Fibroblast of lung (primary cell): ENCODE data around the gene SORL1. TPM values are rescaled to one million over a fixed set of nuclear protein-coding genes. Genes with fewer than 3 reads are reported as not detected.

Source experiments
- DNase-seq, 2 donors: peaks; one replicate each; pipeline versions ENCODE4 v3.0.0 to v3.0.0-alpha.2; 2010; ENCODE audit warnings: low read depth in 2 of 2
- H2AFZ ChIP-seq: 2 replicates; pipeline ENCODE4 v1.5.1; 2012; ENCODE audit warnings: low read length, control low read depth, inconsistent platforms
- H3K27ac ChIP-seq: 2 replicates; pipeline ENCODE4 v1.5.1; 2011; ENCODE audit warnings: low read length, control low read depth; ENCODE audit not compliant: insufficient read depth
- H3K27me3 ChIP-seq: 2 replicates; pipeline ENCODE4 v1.5.1; 2011; ENCODE audit warnings: mild to moderate bottlenecking, low read length; ENCODE audit not compliant: control insufficient read depth, insufficient read depth
- H3K36me3 ChIP-seq: 2 replicates; pipeline ENCODE4 v1.5.1; 2011; ENCODE audit warnings: low read length; ENCODE audit not compliant: control insufficient read depth, insufficient read depth
- H3K4me1 ChIP-seq: 2 replicates; pipeline ENCODE4 v1.5.1; 2011; ENCODE audit warnings: low read length; ENCODE audit not compliant: control insufficient read depth, insufficient read depth; ENCODE audit errors: extremely low read depth
- H3K4me2 ChIP-seq: 2 replicates; pipeline ENCODE4 v1.5.1; 2011; ENCODE audit warnings: low read length, control low read depth; ENCODE audit not compliant: insufficient read depth; ENCODE audit errors: extremely low read depth
- H3K4me3 ChIP-seq, 4 experiments: fragments of 200-600 bp in 1 of 4; sonication (generic) in 1 of 4; replicated peaks in 1 of 4; 2 replicates each; pipeline ENCODE4 v1.5.1; 2011 to 2016; ENCODE audit warnings: low read length in 4 of 4, low read depth in 3 of 4, mild to moderate bottlenecking in 3 of 4, control low read depth in 2 of 4, inconsistent platforms in 1 of 4, mixed read lengths in 1 of 4; ENCODE audit not compliant: insufficient read depth in 1 of 4; ENCODE audit errors: control extremely low read depth in 1 of 4
- H3K79me2 ChIP-seq: 2 replicates; pipeline ENCODE4 v1.5.1; 2012; ENCODE audit warnings: mild to moderate bottlenecking, low read length, inconsistent platforms; ENCODE audit not compliant: control insufficient read depth, insufficient read depth
- H3K9ac ChIP-seq: 2 replicates; pipeline ENCODE4 v1.5.1; 2011; ENCODE audit warnings: mild to moderate bottlenecking, low read length, control low read depth; ENCODE audit not compliant: insufficient read depth
- H3K9me3 ChIP-seq: 2 replicates; pipeline ENCODE4 v1.5.1; 2012; ENCODE audit warnings: low read depth, low read length; ENCODE audit not compliant: control insufficient read depth, insufficient read depth
- H4K20me1 ChIP-seq: 2 replicates; pipeline ENCODE4 v1.5.1; 2011; ENCODE audit warnings: low read length; ENCODE audit not compliant: control insufficient read depth, insufficient read depth; ENCODE audit errors: extremely low read depth
- CTCF ChIP-seq, 2 donors: IDR thresholded peaks in 1 of 2; conservative IDR thresholded peaks in 1 of 2; 1 replicate in 1 of 2; 2 replicates in 1 of 2; pipeline ENCODE4 v1.5.1; 2011 to 2012; ENCODE audit warnings: low read length in 2 of 2, control low read depth in 1 of 2, inconsistent platforms in 1 of 2, low read depth in 1 of 2, mild to moderate bottlenecking in 1 of 2
- EZH2 ChIP-seq: IDR thresholded peaks from 2 replicates; pipeline ENCODE4 v1.5.1; 2012; ENCODE audit warnings: low read length, control low read depth, mild to moderate bottlenecking; ENCODE audit errors: missing control alignments
- polyA plus RNA-seq, 2 donors: library from polyadenylated mRNA; depleted of rRNA in 1 of 2; stranded (reverse) in 1 of 2; unstranded in 1 of 2; fragments of >200 nt; gene quantifications; 2 replicates each; pipeline ENCODE4 v1.2.1, GENCODE V29; 2011 to 2012; ENCODE audit warnings: missing spikeins in 1 of 2
- total RNA-seq: library from RNA; depleted of rRNA; stranded (reverse); fragments of >200 nt; gene quantifications from 2 replicates; pipeline ENCODE4 v1.2.1, GENCODE V29; 2014

SORL1 gene
- total and polyA plus RNA-seq, 2 donors (not counting 1 experiment from before 2014, with no cell fraction given): 0.58 to 10.9 TPM

- Histone ChIP-seq H3K79me2 (no peaks in the 10 kb centered on the region), H3K27me3 (peaks cover 17% of the 10 kb centered on the region)
Observed at GRCh38 chr11:121450401-121450800, 1.7 kb upstream of the SORL1 start.

GRCh38 chr11:121451178-121451985 lies 732 bp upstream of the SORL1 start:
- no peak for TF ChIP-seq EZH2
- TF ChIP-seq CTCF (conservative IDR thresholded peaks at IDR 0.05 in 1 of 2, IDR thresholded peaks at IDR 0.05 in 1 of 2; ENCODE audit: low read depth in 1 of 2, low read length in 2 of 2): no peak
- H3K9me3 ChIP-seq: no peaks in the 10 kb centered on the region
- no peaks in the 10 kb centered on the region for H3K4me1 ChIP-seq
- peaks cover 19% of the 10 kb centered on the region for H3K27me3 ChIP-seq
- peak overlapping the region; percentile 50 for H3K9ac ChIP-seq
- H3K4me2 ChIP-seq: peak overlapping the region; percentile 78
- H2AFZ ChIP-seq: peak overlapping the region; percentile 60
- no peak for DNase-seq
- H3K4me3 ChIP-seq: peak overlapping the region; percentile 48 to 72 (median 60)
- H4K20me1 ChIP-seq: no peaks in the 10 kb centered on the region
- no peak overlapping the region for H3K27ac ChIP-seq
- H3K36me3 ChIP-seq: no peaks in the 10 kb centered on the region
- no peaks in the 10 kb centered on the region for H3K79me2 ChIP-seq

More at GRCh38 chr11:121450401-121450800, 1.7 kb upstream of the SORL1 start:
- Histone ChIP-seq H3K9ac (no peak overlapping the region), H3K4me2 (no peak overlapping the region), H3K36me3 (no peaks in the 10 kb centered on the region), H2AFZ (no peak overlapping the region), H3K4me3 (no peak overlapping the region), H3K4me1 (no peaks in the 10 kb centered on the region), H3K9me3 (no peaks in the 10 kb centered on the region), H3K27ac (no peak overlapping the region), H4K20me1 (no peaks in the 10 kb centered on the region)
- TF ChIP-seq EZH2 (no peak), CTCF (conservative IDR thresholded peaks at IDR 0.05 in 1 of 2, IDR thresholded peaks at IDR 0.05 in 1 of 2; ENCODE audit: low read depth in 1 of 2, low read length in 2 of 2) (no peak)
- no peak for DNase-seq

- H3K9ac ChIP-seq: peak within 1 kb of the TSS; percentile 50
Observed at GRCh38 chr11:121452609-121453150, 566 bp downstream of the SORL1 start, which contains the start of gene SORL1-AS1. TSS of gene SORL1-AS1 (minus strand) at chr11:121452967.

More at GRCh38 chr11:121452609-121453150, 566 bp downstream of the SORL1 start, which contains the start of gene SORL1-AS1:
- Histone ChIP-seq H3K79me2 (no peaks in the 10 kb centered on the region), H3K27ac (no peak within 1 kb of the TSS), H3K4me2 (peak within 1 kb of the TSS; percentile 97), H3K4me1 (no peaks in the 10 kb centered on the region), H4K20me1 (no peaks in the 10 kb centered on the region), H3K27me3 (peaks cover 19% of the 10 kb centered on the region), H3K4me3 (peak within 1 kb of the TSS; percentile 48 to 72 (median 65)), H3K9me3 (no peaks in the 10 kb centered on the region), H2AFZ (peak within 1 kb of the TSS; percentile 60), H3K36me3 (no peaks in the 10 kb centered on the region)
- TF ChIP-seq CTCF (conservative IDR thresholded peaks at IDR 0.05 in 1 of 2, IDR thresholded peaks at IDR 0.05 in 1 of 2; ENCODE audit: low read depth in 1 of 2, low read length in 2 of 2) (no peak), EZH2 (no peak)
- no peak for DNase-seq
